GM12892 (cell line): Measurements from ENCODE around the gene TOP1.

Experiments
- POLR2A ChIP-seq: IDR thresholded peaks from 2 replicates; pipeline ENCODE4 v1.6.1; 2011; ENCODE audit warnings: low read depth, low read length, control low read depth
- TAF1 ChIP-seq: IDR thresholded peaks from 2 replicates; pipeline ENCODE4 v1.6.1; 2011; ENCODE audit warnings: low read depth, mild to moderate bottlenecking, control low read depth, low read length, borderline replicate concordance

DNA sequence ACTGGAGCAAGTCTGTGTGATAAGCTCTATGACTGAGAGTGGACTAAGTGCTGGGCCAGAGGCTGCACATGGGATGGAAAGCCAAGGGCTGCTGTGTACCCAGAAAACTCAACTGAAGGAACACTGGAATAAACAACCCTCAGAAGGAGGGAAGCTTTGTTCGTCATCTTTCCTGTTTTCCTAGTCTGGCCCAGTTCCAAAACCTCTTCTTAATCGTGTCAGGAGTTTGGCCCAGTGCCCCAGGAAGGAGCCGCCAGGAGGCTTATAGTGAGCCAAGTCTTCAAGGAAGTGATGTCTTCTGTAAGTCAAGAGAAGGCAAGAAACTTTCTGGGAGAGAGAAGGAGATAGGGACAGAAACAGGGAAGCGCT, 23.3 kb upstream of the TOP1 start:
- TF ChIP-seq POLR2A = no peak
- no peak for TF ChIP-seq TAF1
